CD4-positive, alpha-beta T cell treated with Interleukin-4 for 1 hour (primary cell): ENCODE measurements around the gene COG5.
A peak's percentile ranks its signal among the peaks of the same experiment; 100 is the strongest.

Experiments used
- DNase-seq, 2 donors: peaks; one replicate each; pipeline ENCODE4 v3.0.0-alpha.2; 2020 to 2022

The COG5 gene

GRCh38 chr7:107505362-107505761 is 58.4 kb downstream of the COG5 start:
- DNase-seq = no peak

DNA sequence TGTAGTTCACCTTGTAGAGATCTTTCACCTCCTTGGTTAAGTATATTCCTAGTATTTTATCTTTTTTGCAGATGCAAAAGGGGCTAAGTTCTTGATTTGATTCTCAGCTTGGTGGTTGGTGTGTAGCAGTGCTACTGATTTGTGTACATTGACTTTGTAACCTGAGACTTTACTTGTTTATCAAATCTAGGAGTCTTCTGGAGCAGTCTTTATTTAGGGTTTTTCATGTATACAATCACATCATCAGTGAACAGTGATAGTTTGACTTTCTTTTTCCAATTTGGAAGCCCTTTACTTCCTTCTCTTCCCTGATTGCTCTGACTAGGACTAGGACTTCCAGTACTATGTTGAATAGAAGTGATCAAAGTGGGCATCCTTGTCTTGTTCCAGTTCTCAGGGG is 60.0 kb downstream of the COG5 start:
- no peak for DNase-seq

- DNase-seq = no peak
These were observed 60.9 kb downstream of the COG5 start for GRCh38 chr7:107502797-107503196.

GRCh38 chr7:107502154-107502553 is 61.6 kb downstream of the COG5 start:
- DNase-seq = no peak

DNA sequence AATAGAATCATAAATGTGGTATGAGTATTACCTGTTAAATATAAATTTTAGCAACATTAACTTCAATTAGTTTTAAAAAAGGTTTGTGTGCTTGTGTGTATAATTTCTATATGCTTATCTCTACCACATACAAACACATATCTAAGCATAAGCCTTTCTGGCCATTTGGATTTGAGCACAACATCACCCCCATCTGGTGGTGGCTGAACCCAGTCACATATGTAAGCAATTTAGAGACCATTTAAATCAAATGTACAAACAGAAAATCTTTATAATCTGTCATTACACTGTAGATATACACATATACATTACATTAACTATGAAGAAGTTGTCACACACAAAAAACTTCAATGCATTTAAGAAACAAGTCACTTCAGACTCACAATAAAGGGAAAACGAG is 62.1 kb downstream of the COG5 start:
- DNase-seq = peak in 1 of 2 donors; percentile 24

- DNase-seq = no peak
These were observed 64.0 kb downstream of the COG5 start for GRCh38 chr7:107499731-107500130.

GRCh38 chr7:107495516-107495915 is 68.2 kb downstream of the COG5 start:
- no peak for DNase-seq

DNA sequence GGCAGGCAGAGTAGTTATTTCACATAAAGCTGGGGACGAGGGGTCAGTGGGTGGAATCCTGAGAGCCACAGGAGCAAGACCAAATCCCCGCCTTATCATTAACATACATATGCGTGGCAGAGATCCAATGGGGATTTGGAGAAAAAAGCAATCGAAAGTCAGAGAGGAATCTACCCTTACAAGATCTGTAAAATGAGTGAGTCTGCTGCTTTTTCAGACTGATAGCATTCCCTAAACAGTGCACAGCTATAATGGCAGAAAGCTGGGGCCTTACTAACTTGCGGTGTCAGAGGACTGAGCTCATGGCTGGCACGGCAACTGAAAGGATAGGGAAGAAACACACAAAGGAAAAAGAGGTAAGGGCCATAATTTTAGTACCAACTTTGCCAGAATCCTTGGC is 68.8 kb downstream of the COG5 start:
- DNase-seq = no peak

DNA sequence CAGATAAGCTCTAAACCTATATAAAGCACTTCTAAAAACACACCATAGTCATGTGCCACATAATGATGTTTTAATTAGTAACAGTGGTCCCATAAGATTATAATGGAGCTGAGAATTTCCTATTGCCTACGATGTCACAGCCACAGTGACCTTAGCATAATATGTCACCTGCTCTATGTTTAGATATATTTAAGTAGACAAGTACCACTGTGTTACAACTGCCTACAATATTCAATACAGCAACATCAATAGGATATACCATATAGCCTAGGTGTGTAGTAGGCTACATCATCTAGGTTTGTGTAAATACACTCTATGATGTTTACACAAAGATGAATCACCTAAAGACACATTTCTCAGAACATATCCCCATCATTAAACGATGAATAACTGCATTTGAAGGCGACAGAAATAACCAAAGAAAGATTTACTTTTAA is 69.4 kb downstream of the COG5 start:
- DNase-seq = no peak

GRCh38 chr7:107492875-107493274 is 70.8 kb downstream of the COG5 start:
- DNase-seq = no peak

- no peak for DNase-seq
These were observed 77.7 kb downstream of the COG5 start for GRCh38 chr7:107486041-107486440.

- no peak for DNase-seq
These were observed 81.1 kb downstream of the COG5 start for GRCh38 chr7:107482571-107482970.

- DNase-seq = no peak
These were observed 82.8 kb downstream of the COG5 start for GRCh38 chr7:107480932-107481331.

- DNase-seq = no peak
These were observed 84.4 kb downstream of the COG5 start for GRCh38 chr7:107479303-107479702.

- no peak for DNase-seq
These were observed 89.6 kb downstream of the COG5 start for GRCh38 chr7:107474104-107474521.

GRCh38 chr7:107472116-107472515 is 91.6 kb downstream of the COG5 start:
- no peak for DNase-seq

GRCh38 chr7:107471292-107472070 is 92.2 kb downstream of the COG5 start:
- no peak for DNase-seq

DNA sequence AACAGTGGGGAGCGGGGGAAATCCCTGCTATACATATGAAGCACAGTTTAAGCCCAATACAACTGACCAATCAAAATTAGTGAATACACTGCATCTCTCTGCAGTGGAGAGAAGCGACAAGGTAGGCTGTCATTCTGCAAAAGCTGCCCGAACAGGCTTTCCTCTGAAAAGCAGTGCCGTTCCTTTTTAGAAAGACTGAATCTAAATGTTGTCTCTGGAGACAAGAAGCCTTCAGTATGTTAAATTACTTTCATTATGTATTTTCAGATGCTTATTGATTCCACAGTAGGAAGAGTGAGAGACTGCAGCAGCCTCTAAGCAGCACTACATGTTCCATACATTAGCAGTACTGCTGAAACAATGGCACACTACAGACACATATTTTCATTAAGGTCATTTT is 93.8 kb downstream of the COG5 start, which contains the start of gene GPR22:
Gene GPR22, plus strand, starts transcription at position 129 of the 400 bp plus-strand sequence. CDS start 4,004 bp downstream, outside the sequence.
- no peak for DNase-seq

- no peak for DNase-seq
These were observed 94.9 kb downstream of the COG5 start for GRCh38 chr7:107468824-107469223.

DNA sequence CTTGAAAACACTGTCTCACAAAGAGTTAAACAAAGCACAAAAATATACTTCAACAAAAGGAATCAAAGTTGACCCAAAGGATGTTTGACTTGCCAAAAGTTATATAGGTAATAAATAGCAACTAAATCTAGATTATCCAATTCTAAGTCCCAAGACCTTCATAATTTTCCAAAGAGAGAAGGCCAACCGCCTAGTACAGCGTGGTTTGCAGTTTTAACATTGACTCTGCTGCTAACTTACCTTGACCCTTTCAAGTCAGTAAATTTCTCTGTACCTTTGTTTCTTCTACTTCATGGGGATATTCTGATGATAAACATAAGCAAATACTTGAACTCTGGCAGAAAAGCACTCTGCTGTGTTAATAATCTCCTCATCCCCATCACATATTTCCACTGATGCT is 95.7 kb downstream of the COG5 start:
- DNase-seq = no peak

- no peak for DNase-seq
These were observed 99.0 kb downstream of the COG5 start for GRCh38 chr7:107464666-107465226.

DNA sequence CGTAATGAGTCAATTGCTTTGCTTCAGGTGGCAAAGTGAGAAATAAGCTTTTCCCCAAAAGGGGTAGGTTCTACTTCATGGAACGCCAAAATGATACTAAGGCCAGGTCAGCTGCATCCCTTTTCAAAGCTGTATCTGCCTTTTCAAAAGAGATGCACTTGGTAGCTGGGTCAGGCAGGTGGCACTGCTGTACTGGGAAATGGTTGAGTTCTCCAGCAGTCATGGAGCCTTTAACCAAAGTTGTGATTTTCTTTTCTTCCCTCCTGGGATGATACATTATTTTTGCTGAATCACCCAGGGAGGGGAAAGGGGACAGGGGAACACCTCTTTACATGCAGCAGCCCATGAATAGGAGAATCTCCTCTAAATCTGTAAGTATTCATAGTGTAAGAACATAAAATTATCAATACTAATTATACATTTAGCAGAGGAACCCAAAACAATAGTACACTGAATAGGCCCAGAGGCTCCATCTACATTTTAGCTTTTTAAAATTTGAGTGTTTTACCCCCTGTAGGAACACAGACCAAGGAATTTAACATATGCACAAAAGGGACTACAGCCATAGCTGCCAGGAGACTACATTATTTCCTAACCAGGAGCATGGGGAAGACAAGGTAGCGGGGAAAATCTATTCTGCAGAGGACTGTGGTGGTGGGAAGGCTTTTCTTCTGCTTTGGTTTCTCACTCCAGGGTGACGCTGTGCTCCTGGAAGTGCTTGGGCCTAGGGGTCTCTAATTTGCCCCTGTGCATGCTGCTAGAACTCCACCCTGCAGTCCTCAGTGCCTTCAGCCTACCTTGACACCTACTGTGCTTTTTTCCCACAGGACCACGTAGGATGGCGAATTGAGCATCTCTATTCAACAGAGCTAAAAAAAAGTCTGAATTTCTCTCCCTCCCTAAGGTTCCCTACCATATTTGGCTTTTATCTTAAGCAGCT is 100.3 kb downstream of the COG5 start:
- DNase-seq = peak; percentile 49 to 54

DNA sequence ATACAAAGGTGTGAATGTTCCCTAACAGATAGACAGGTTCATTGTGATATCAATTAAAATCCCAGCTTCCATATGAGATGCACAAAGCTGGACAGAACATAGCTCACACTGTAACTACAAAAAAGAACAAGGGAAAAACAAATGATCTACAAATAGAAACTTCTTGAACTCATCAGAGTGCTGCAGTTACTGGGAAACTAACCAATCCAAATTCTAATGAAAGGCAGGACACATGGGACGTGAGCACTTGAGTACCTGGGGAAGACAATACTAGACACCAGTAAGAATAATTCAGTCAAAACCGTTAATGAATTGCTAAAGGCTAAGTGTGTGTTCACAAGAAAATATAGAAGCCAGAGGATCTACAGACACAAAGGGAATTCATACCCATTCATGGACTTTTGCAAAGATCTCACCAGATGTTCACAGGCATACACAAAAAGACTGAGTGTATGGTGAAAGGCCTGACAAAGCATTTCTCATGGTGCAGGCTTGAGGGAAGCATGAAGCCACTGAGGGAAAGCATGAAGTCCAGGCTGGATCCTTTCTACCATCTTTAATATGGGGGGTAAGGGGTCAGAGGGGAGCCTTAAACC is 101.7 kb downstream of the COG5 start:
- DNase-seq = no peak
